SK-N-MC (cell line): Measurements from ENCODE around the gene SENP7.
A peak's percentile ranks its signal among the peaks of the same experiment; 100 is the strongest.

Experiments used
- DNase-seq: peaks from one replicate; pipeline ENCODE4 v3.0.0-alpha.2; 2011; ENCODE audit warnings: low read depth, low spot score
- H3K27ac ChIP-seq: fragments of 200-600 bp; sonication (generic); 2 replicates; pipeline ENCODE4 v1.5.1; 2016; ENCODE audit warnings: mixed run types
- H3K36me3 ChIP-seq: fragments of 200-600 bp; sonication (generic); 2 replicates; pipeline ENCODE4 v1.6.1; 2017; ENCODE audit warnings: antibody characterized with exemption, low read length, mixed read lengths; ENCODE audit not compliant: insufficient read depth
- H3K4me3 ChIP-seq: fragments of 200-600 bp; sonication (generic); 2 replicates; pipeline ENCODE4 v1.5.1; 2016
- H3K9ac ChIP-seq: fragments of 200-600 bp; sonication (generic); 2 replicates; pipeline ENCODE4 v1.8.0; 2017; ENCODE audit warnings: mixed run types, mixed read lengths; ENCODE audit not compliant: insufficient read length
- H3K9me3 ChIP-seq: fragments of 200-600 bp; sonication (generic); 2 replicates; pipeline ENCODE4 v1.6.1; 2017; ENCODE audit warnings: low read depth, mild to moderate bottlenecking, antibody characterized with exemption, low read length, moderate library complexity, mixed read lengths
- EZH2 ChIP-seq: fragments of 200-600 bp; sonication (generic); IDR thresholded peaks from one replicate; pipeline ENCODE4 v1.6.1; 2017; ENCODE audit warnings: antibody characterized with exemption
- FOXP2 ChIP-seq: optimal IDR thresholded peaks from 2 replicates; pipeline ENCODE3; 2011; ENCODE audit warnings: mild to moderate bottlenecking, moderate library complexity; ENCODE audit not compliant: insufficient read depth; ENCODE audit errors: extremely low read length, control extremely low read depth
- POLR2AphosphoS5 ChIP-seq: IDR thresholded peaks from 2 replicates; pipeline ENCODE4 v1.6.1; 2012; ENCODE audit warnings: mild to moderate bottlenecking, low read depth, low read length, borderline replicate concordance

Gene SENP7

DNA sequence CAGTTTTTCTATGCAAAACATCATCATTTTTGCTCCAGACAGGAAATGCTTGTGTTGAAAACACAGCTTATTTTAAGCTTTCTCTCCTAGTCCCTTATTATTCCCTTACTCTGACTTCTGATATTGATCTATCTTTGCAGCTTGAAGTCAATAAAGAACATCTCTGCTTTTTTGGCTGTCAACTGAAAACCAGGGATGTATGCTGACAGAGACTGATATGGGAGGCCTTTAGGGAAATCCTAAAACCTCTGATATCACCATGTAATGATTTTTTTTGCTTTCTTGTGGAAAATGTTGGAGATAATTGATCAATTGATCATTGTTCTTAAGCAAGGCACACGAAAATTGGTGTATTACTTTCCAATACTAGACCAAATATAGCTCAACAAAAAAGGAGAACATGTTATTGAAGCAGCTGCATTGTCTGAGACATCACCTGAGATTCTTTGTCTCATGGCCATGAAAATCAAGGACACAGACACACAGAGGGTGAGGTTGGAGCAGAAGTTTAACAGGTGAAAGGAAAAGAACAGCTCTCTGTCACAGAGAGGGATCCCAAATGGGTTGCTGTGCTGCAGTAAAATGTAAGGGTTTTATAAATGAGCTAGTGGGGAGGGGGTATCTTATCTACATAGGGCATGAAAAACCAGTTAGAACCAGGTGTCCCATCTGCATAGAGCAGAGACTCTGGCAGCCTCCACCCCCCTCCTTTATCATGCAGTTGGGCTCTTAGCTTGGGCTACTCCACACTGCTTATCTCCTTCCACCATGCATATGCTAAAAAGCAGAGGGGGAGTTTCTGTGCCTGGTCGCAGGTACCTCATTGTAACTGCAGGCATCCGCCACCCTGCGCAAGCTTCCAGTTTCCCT is 17.0 kb upstream of the SENP7 start:
- Histone ChIP-seq H3K27ac (no peak overlapping the region), H3K36me3 (no peaks in the 10 kb centered on the region), H3K9me3 (no peaks in the 10 kb centered on the region), H3K4me3 (no peak overlapping the region), H3K9ac (no peak overlapping the region)
- TF ChIP-seq EZH2 (no peak), FOXP2 (no peak), POLR2AphosphoS5 (no peak)
- no peak for DNase-seq

DNA sequence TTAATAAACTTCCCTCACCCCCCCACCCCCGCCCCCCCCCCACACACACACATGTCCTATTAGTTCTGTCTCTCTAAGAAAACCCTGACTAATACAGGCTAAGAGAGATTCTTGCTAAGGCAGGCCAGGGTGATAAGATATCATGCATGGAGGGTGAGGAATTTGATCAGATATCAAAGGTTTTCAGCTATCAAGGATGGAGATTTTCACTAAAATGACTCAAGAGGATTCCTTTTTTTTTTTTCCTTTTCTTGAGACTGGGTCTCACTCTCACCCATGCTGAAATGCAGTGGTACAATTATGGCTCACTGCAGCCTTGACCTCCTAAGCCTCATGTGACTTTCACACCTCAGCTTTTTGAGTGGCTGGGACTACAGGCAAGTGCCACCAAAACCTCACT is 14.9 kb upstream of the SENP7 start:
- DNase-seq = no peak
- Histone ChIP-seq H3K9ac (no peak overlapping the region), H3K9me3 (no peaks in the 10 kb centered on the region), H3K4me3 (no peak overlapping the region), H3K36me3 (no peaks in the 10 kb centered on the region), H3K27ac (no peak overlapping the region)
- TF ChIP-seq POLR2AphosphoS5 (no peak), FOXP2 (no peak), EZH2 (no peak)

DNA sequence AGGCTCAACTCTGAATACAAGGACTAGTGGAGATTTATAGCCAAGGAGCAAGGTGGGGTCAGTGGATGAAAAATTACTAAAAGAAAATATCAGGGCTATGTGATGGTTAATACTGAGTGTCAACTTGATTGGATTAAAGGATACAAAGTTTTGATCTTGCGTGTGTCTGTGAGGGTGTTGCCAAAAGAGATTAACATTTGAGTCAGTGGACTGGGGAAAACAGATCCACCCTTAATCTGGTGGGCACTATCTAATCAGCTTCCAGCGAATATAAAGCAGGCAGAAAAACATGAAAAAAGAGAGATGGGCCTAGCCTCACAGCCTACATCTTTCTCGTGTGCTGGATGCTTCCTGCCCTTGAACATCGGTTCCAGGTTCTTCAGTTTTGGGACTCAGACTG is 14.4 kb upstream of the SENP7 start:
- DNase-seq = no peak
- TF ChIP-seq POLR2AphosphoS5 (no peak), FOXP2 (no peak), EZH2 (no peak)
- H3K9ac ChIP-seq = no peak overlapping the region
- H3K27ac ChIP-seq = no peak overlapping the region
- no peaks in the 10 kb centered on the region for H3K9me3 ChIP-seq
- H3K36me3 ChIP-seq = no peaks in the 10 kb centered on the region
- no peak overlapping the region for H3K4me3 ChIP-seq

DNA sequence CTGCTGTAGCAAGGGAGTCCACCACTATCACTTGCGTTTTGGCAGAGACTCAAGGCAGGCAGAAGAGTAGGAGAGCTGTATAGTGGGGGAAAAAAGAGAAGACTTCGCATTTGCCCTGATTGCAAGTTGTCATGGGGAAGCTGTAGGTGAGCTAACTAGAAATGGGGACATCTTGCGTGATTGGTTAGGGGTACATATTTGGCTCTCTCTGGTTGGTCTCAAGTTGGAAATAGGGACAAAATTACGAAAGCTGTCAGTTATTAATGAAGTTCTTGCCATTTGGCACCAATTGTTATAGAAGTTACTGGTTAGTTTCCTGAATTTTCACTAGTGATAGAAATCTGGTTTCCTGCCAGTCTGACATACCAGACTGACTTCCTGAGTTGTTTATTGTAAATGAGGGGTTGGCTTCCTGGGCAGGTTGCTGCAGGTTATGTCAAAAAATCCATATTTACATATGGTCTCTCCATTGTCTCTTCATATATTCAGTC is 8.2 kb upstream of the SENP7 start:
- TF ChIP-seq FOXP2 (no peak), EZH2 (no peak), POLR2AphosphoS5 (no peak)
- H3K9me3 ChIP-seq = no peaks in the 10 kb centered on the region
- H3K9ac ChIP-seq = no peak overlapping the region
- DNase-seq = no peak
- no peak overlapping the region for H3K4me3 ChIP-seq
- H3K36me3 ChIP-seq = no peaks in the 10 kb centered on the region
- H3K27ac ChIP-seq = no peak overlapping the region

DNA sequence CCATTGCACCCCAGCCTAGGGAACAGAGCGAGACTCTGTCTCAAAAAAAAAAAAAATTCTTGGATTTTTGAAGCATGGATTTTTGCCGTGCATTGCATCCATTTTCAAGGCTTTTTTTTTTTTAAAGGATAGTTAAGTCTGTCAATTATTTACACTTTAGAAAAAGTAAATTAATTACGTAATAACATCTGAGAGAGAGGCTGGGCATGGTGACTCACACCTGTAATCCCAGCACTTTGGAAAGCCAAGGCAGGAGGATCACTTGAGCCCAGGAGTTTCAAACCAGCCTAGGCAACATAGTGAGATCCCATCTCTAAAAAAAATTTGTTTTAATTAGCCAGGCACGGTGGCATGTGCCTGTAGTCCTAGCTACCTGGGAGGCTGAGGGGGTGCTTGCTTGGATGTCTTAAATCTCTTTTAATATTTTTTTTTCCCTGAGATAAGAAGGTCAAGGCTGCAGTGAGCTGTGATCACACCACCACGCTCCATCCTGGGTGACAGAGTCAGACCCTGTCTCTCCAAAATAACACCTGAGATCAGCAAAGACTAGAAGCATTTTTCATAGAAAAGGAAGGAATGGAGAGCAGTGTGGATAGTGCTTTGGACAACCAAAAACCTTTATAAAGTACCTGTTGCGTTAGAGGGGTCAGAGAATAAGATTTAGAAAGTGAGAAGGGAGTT is 6.8 kb upstream of the SENP7 start:
- TF ChIP-seq POLR2AphosphoS5 (no peak), EZH2 (no peak), FOXP2 (no peak)
- no peak for DNase-seq
- Histone ChIP-seq H3K27ac (no peak overlapping the region), H3K36me3 (no peaks in the 10 kb centered on the region), H3K9ac (no peak overlapping the region), H3K9me3 (no peaks in the 10 kb centered on the region), H3K4me3 (no peak overlapping the region)

DNA sequence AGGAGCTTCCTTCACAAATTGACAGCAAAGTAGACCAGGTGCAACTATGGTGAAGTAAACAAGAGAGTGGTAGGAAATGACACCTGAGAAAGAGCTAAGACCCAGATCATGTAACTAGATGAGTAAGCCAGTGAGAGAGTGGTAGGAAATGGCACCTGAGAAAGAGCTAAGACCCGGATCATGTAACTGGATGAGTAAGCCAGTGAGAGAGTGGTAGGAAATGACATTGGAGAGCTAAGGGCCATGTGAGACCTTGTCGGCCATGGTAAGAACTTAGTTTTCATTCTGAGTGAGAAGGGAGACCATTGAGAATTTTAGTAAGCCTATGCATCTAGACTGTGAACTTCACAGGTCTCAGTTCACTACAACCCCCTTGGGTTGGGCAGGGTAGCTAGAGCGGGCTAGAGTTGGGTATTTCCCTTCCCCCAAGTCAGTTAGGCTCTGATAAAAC is 5.4 kb upstream of the SENP7 start:
- Histone ChIP-seq H3K36me3 (no peaks in the 10 kb centered on the region), H3K27ac (no peak overlapping the region), H3K4me3 (no peak overlapping the region), H3K9me3 (no peaks in the 10 kb centered on the region), H3K9ac (no peak overlapping the region)
- no peak for TF ChIP-seq EZH2
- TF ChIP-seq POLR2AphosphoS5 = no peak
- TF ChIP-seq FOXP2 = no peak
- no peak for DNase-seq

DNA sequence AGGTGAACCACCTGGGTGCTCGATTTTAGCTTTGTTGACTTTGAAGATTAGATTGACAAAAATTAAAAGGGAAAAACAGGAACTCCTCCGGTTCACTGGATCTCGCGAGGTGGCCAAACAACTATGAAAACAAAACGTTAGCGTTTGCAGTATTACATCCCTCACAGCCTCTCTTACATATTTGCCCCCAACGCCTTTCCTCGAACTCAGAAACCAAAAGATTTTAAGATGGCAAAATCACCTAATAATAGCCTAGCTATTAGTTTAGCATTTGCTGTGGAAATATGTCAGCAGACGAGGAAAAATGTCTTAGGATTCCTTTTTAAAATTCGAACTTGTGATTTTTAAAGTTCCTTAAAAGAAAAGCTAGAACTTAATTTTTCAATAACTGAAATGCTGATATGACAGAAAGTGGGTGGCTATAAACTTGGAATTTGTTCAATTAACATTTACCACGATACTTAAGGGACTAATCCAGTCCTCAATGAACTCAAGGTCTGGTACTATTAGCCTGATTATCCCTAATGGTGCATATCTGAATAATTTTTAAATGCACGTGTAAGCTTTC is 491 bp upstream of the SENP7 start:
- no peak for DNase-seq
- TF ChIP-seq POLR2AphosphoS5 = no peak
- TF ChIP-seq FOXP2 = no peak
- TF ChIP-seq EZH2 = no peak
- Histone ChIP-seq H3K27ac (peak overlapping the region; percentile 96), H3K9me3 (no peaks in the 10 kb centered on the region), H3K36me3 (no peaks in the 10 kb centered on the region), H3K9ac (peak overlapping the region; percentile 94), H3K4me3 (peak overlapping the region; percentile 88)

DNA sequence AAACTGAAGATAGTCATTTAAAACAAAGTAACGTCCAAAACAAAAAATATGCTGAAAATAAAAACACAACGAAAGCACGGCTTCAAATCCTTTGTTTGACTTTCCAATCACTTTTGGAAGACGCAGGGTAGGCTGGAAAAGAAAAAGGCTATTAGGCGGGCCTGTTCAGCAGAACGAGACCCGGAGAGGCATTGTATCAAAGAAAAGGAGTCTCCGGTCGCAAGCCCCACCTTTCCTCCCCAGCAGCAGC is 691 bp downstream of the SENP7 start:
- Histone ChIP-seq H3K9me3 (no peaks in the 10 kb centered on the region), H3K27ac (peak overlapping the region; percentile 96), H3K9ac (peak overlapping the region; percentile 94), H3K36me3 (no peaks in the 10 kb centered on the region), H3K4me3 (peak overlapping the region; percentile 88)
- no peak for DNase-seq
- TF ChIP-seq FOXP2 (no peak), POLR2AphosphoS5 (no peak), EZH2 (no peak)

DNA sequence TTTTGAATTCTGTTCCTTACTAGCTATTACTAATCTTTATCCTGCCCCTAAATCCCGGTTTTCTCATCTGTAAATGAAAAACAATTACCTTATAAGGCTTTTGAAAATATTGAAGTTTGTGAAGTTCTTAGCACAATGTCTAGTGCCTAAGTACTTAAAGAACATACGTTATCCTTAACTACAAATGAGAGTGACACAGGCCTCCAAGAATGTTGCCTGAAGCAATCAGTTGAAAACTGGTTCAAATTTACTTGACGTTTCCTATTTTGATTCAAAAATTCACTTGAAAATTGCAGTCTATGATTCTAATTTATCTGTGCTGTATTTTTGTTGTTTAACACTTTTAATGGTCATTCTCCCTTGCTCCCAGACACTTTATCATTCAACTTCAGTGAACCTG is 3.2 kb downstream of the SENP7 start:
- no peak for DNase-seq
- Histone ChIP-seq H3K36me3 (no peaks in the 10 kb centered on the region; the same call in 1 of the 2 replicates), H3K9ac (peak overlapping the region; percentile 64), H3K27ac (peak overlapping the region; percentile 83), H3K9me3 (no peaks in the 10 kb centered on the region), H3K4me3 (peak overlapping the region; percentile 6)
- TF ChIP-seq EZH2 (no peak), FOXP2 (no peak)
